ENCODE measurements around the gene SLC27A1. TPM values are rescaled to one million over a fixed set of nuclear protein-coding genes. Genes with fewer than 3 reads are reported as not detected.

SLC27A1 gene
- total and polyA plus RNA-seq, 9 of the 15 experiments (the other 6 are each of a cell fraction or from before 2014, with no cell fraction given): 0.06 to 3.0 (median 1.1) TPM

- TF ChIP-seq THAP12 (CRISPR knock-in tag; IDR thresholded peaks at IDR 0.05): no peak
- no peak for TF ChIP-seq TRIM25 (IDR thresholded peaks at IDR 0.05; ENCODE audit: borderline replicate concordance)
- no peak for TF ChIP-seq ASH1L (IDR thresholded peaks at IDR 0.05; ENCODE audit: borderline replicate concordance, low read depth, partially characterized antibody)
- no peak for TF ChIP-seq SLC30A9 (CRISPR knock-in tag; IDR thresholded peaks at IDR 0.05)
- 0 out of 2 replicates have a peak, but pooled peaks have one; percentile 72 for TF ChIP-seq TGIF2 (CRISPR knock-in tag; IDR thresholded peaks at IDR 0.05)
- no peak for TF ChIP-seq PATZ1 (CRISPR knock-in tag; IDR thresholded peaks at IDR 0.05; ENCODE audit: borderline replicate concordance)
These were observed 68.4 kb downstream of the SLC27A1 start (continued) for GRCh38 chr19:17538684-17539237.
